K562 (cell line): ENCODE measurements around the gene CAPN10. TPM values are rescaled to one million over a fixed set of nuclear protein-coding genes. Genes with fewer than 3 reads are reported as not detected.

Experiments
- LARP7 ChIP-seq: fragments of 450-650 bp; IDR thresholded peaks from 2 replicates; pipeline ENCODE4 v1.6.1; 2016
- POLR2AphosphoS2 ChIP-seq: IDR thresholded peaks from 2 replicates; pipeline ENCODE4 v1.6.1; 2012; ENCODE audit warnings: low read length, improper control_type of control experiment
- SMARCB1 ChIP-seq: IDR thresholded peaks from 2 replicates; pipeline ENCODE4 v1.6.1; 2011; ENCODE audit warnings: improper control_type of control experiment, low read depth; ENCODE audit not compliant: insufficient read length
- STAG1 ChIP-seq: sonication (generic); formaldehyde crosslinking; IDR thresholded peaks from 2 replicates; pipeline ENCODE4 v1.5.0; 2020; ENCODE audit warnings: missing genetic modification reagents, borderline replicate concordance
- STAT5A ChIP-seq: IDR thresholded peaks from 2 replicates; pipeline ENCODE4 v1.6.1; 2012; ENCODE audit warnings: low read length, inconsistent platforms, borderline replicate concordance
- TARDBP ChIP-seq: fragments of 450-650 bp; IDR thresholded peaks from 2 replicates; pipeline ENCODE4 v1.6.1; 2016
- ZNF121 ChIP-seq: sonication (generic); formaldehyde crosslinking; conservative IDR thresholded peaks from 2 replicates; pipeline ENCODE4 v1.8.0; 2022; ENCODE audit warnings: missing genetic modification reagents
- ZNF133 ChIP-seq: fragments of 250-450 bp; sonication (Bioruptor Pico); IDR thresholded peaks from 2 replicates; pipeline ENCODE4 v1.4.0; 2020; ENCODE audit warnings: mild to moderate bottlenecking
- polyA plus RNA-seq, 8 experiments: library from polyadenylated mRNA; depleted of rRNA in 4 of 8; stranded (reverse) in 5 of 8; unstranded in 3 of 8; fragments of >200 nt; fragmentation: Nextera tagmentation in 2 of 8; fragmentation: Illumina TruSeq in 1 of 8; extraction: Ambion mirVana in 2 of 8; extraction: Trizol in 1 of 8; gene quantifications; 2 replicates each; pipeline versions ENCODE4 v1.2.1 to v1.2.3, GENCODE V29; 2011 to 2014; ENCODE audit warnings: inconsistent platforms in 1 of 8, missing spikeins in 1 of 8
- total RNA-seq, 7 experiments: library from RNA; depleted of rRNA in 6 of 7; stranded (reverse); fragments of >200 nt in 6 of 7; fragmentation: Illumina TruSeq in 2 of 7; extraction: Trizol in 2 of 7; gene quantifications; 2 replicates each; pipeline versions ENCODE4 v1.2.1 to v1.2.3, GENCODE V29; 2011 to 2021; ENCODE audit warnings: low replicate concordance in 1 of 7
- TF ChIP-seq, protein P1 (sequence below): sonication (generic); formaldehyde crosslinking; IDR thresholded peaks from 2 replicates; pipeline ENCODE4 v1.8.0; 2022; ENCODE audit warnings: mild to moderate bottlenecking, missing genetic modification reagents
- TF ChIP-seq, protein P2 (sequence below): fragments of 250-450 bp; sonication (Bioruptor Pico); IDR thresholded peaks from 2 replicates; pipeline ENCODE4 v1.9.0; 2021; ENCODE audit warnings: mild to moderate bottlenecking, inconsistent platforms
- TF ChIP-seq, protein P3 (sequence below): sonication (generic); formaldehyde crosslinking; IDR thresholded peaks from 2 replicates; pipeline ENCODE4 v1.8.1; 2023; ENCODE audit warnings: missing genetic modification reagents, mild to moderate bottlenecking, borderline replicate concordance
- TF ChIP-seq, protein P4 (sequence below): sonication (generic); formaldehyde crosslinking; IDR thresholded peaks from 2 replicates; pipeline ENCODE4 v1.8.0; 2022; ENCODE audit warnings: mild to moderate bottlenecking, missing genetic modification reagents

CAPN10 gene
- total and polyA plus RNA-seq, 9 of the 15 experiments (the other 6 are each of a cell fraction or from before 2014, with no cell fraction given) = 0.08 to 26.1 (median 8.4) TPM

DNA sequence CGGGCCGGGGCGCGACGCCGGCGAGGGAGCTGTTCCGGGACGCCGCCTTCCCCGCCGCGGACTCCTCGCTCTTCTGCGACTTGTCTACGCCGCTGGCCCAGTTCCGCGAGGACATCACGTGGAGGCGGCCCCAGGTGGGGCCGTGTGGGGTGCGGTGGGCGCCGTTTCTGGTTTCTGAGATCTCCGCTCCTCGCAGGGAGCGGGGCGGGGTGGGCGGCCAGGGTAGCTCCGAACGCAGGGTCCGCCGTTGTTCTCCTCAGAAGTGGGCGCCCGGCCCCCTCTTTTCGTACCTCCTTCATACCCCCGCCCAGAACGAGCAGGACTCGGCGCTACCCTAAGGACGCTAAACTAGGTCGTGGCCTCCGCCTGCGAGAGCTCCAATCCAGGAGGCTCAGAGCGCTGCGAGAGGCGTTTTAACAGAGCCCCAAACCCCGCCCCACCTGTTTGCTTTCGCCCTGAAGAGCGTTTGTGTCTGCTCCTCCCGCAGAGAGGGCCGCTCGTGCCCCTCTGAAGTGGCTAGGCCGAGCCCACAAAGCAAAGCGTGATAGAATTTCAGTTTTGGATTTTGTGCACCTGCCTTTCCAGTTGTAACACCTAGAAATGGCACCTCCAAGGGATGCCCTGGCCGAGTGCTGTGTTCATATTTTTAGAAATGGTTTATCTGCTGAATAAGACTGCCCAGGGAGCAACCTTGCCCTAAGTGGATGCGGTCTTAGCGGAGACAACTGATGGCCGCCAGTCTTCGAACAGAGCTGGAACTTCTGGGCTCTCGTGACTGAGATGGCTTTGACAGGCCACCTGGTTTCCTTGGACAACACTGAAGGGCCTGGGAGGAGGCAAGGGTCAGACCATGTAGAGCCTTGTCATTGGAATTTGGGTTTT, 626 bp downstream of the CAPN10 start (continued):
- TF ChIP-seq, protein P1, sequence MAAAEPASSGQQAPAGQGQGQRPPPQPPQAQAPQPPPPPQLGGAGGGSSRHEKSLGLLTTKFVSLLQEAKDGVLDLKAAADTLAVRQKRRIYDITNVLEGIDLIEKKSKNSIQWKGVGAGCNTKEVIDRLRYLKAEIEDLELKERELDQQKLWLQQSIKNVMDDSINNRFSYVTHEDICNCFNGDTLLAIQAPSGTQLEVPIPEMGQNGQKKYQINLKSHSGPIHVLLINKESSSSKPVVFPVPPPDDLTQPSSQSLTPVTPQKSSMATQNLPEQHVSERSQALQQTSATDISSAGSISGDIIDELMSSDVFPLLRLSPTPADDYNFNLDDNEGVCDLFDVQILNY (CRISPR knock-in tag) = no peak
- TF ChIP-seq, protein P2, sequence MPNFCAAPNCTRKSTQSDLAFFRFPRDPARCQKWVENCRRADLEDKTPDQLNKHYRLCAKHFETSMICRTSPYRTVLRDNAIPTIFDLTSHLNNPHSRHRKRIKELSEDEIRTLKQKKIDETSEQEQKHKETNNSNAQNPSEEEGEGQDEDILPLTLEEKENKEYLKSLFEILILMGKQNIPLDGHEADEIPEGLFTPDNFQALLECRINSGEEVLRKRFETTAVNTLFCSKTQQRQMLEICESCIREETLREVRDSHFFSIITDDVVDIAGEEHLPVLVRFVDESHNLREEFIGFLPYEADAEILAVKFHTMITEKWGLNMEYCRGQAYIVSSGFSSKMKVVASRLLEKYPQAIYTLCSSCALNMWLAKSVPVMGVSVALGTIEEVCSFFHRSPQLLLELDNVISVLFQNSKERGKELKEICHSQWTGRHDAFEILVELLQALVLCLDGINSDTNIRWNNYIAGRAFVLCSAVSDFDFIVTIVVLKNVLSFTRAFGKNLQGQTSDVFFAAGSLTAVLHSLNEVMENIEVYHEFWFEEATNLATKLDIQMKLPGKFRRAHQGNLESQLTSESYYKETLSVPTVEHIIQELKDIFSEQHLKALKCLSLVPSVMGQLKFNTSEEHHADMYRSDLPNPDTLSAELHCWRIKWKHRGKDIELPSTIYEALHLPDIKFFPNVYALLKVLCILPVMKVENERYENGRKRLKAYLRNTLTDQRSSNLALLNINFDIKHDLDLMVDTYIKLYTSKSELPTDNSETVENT (CRISPR knock-in tag) = 0 out of 2 replicates have a peak, but pooled peaks have one; percentile 25
- TF ChIP-seq, protein P3, sequence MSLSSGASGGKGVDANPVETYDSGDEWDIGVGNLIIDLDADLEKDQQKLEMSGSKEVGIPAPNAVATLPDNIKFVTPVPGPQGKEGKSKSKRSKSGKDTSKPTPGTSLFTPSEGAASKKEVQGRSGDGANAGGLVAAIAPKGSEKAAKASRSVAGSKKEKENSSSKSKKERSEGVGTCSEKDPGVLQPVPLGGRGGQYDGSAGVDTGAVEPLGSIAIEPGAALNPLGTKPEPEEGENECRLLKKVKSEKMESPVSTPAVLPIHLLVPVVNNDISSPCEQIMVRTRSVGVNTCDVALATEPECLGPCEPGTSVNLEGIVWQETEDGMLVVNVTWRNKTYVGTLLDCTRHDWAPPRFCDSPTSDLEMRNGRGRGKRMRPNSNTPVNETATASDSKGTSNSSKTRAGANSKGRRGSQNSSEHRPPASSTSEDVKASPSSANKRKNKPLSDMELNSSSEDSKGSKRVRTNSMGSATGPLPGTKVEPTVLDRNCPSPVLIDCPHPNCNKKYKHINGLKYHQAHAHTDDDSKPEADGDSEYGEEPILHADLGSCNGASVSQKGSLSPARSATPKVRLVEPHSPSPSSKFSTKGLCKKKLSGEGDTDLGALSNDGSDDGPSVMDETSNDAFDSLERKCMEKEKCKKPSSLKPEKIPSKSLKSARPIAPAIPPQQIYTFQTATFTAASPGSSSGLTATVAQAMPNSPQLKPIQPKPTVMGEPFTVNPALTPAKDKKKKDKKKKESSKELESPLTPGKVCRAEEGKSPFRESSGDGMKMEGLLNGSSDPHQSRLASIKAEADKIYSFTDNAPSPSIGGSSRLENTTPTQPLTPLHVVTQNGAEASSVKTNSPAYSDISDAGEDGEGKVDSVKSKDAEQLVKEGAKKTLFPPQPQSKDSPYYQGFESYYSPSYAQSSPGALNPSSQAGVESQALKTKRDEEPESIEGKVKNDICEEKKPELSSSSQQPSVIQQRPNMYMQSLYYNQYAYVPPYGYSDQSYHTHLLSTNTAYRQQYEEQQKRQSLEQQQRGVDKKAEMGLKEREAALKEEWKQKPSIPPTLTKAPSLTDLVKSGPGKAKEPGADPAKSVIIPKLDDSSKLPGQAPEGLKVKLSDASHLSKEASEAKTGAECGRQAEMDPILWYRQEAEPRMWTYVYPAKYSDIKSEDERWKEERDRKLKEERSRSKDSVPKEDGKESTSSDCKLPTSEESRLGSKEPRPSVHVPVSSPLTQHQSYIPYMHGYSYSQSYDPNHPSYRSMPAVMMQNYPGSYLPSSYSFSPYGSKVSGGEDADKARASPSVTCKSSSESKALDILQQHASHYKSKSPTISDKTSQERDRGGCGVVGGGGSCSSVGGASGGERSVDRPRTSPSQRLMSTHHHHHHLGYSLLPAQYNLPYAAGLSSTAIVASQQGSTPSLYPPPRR (CRISPR knock-in tag) = no peak
- no peak for TF ChIP-seq ZNF133 (CRISPR knock-in tag)
- TF ChIP-seq POLR2AphosphoS2 = no peak
- no peak for TF ChIP-seq SMARCB1
- no peak for TF ChIP-seq ZNF121 (CRISPR knock-in tag)
- TF ChIP-seq TARDBP = no peak
- no peak for TF ChIP-seq STAT5A
- TF ChIP-seq, protein P4, sequence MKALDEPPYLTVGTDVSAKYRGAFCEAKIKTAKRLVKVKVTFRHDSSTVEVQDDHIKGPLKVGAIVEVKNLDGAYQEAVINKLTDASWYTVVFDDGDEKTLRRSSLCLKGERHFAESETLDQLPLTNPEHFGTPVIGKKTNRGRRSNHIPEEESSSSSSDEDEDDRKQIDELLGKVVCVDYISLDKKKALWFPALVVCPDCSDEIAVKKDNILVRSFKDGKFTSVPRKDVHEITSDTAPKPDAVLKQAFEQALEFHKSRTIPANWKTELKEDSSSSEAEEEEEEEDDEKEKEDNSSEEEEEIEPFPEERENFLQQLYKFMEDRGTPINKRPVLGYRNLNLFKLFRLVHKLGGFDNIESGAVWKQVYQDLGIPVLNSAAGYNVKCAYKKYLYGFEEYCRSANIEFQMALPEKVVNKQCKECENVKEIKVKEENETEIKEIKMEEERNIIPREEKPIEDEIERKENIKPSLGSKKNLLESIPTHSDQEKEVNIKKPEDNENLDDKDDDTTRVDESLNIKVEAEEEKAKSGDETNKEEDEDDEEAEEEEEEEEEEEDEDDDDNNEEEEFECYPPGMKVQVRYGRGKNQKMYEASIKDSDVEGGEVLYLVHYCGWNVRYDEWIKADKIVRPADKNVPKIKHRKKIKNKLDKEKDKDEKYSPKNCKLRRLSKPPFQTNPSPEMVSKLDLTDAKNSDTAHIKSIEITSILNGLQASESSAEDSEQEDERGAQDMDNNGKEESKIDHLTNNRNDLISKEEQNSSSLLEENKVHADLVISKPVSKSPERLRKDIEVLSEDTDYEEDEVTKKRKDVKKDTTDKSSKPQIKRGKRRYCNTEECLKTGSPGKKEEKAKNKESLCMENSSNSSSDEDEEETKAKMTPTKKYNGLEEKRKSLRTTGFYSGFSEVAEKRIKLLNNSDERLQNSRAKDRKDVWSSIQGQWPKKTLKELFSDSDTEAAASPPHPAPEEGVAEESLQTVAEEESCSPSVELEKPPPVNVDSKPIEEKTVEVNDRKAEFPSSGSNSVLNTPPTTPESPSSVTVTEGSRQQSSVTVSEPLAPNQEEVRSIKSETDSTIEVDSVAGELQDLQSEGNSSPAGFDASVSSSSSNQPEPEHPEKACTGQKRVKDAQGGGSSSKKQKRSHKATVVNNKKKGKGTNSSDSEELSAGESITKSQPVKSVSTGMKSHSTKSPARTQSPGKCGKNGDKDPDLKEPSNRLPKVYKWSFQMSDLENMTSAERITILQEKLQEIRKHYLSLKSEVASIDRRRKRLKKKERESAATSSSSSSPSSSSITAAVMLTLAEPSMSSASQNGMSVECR (CRISPR knock-in tag) = peak; percentile 2; the same call in 1 of the 2 replicates
- 0 out of 2 replicates have a peak, but pooled peaks have one; percentile 14 for TF ChIP-seq STAG1 (CRISPR knock-in tag)
- no peak for TF ChIP-seq LARP7
- TF ChIP-seq, all 486 proteins: peak for 5
